ENCODE measurements around the gene KIAA1671. TPM values are rescaled to one million over a fixed set of nuclear protein-coding genes. Genes with fewer than 3 reads are reported as not detected.

Gene KIAA1671
- total RNA-seq, 1 experiment from 2014 or later, result 10.2 TPM

GRCh38 chr22:25038771-25039170 lies 86.3 kb downstream of the KIAA1671 start:
- H3K27me3 ChIP-seq, result no peaks in the 10 kb centered on the region
- peaks cover 16% of the 10 kb centered on the region for H3K36me3 ChIP-seq
- no peak overlapping the region for H3K4me3 ChIP-seq
- no peaks in the 10 kb centered on the region for H3K9me3 ChIP-seq
- DNase-seq, result no peak

GRCh38 chr22:25039255-25039654 lies 86.7 kb downstream of the KIAA1671 start:
- no peak for DNase-seq
- Histone ChIP-seq H3K4me3 (no peak overlapping the region), H3K9me3 (no peaks in the 10 kb centered on the region), H3K36me3 (peaks cover 19% of the 10 kb centered on the region), H3K27me3 (no peaks in the 10 kb centered on the region)

GRCh38 chr22:25039754-25040153 lies 87.2 kb downstream of the KIAA1671 start:
- no peak overlapping the region for H3K4me3 ChIP-seq
- no peak for DNase-seq

GRCh38 chr22:25045159-25045558 lies 92.6 kb downstream of the KIAA1671 start:
- H3K27me3 ChIP-seq, result no peaks in the 10 kb centered on the region
- peaks cover 20% of the 10 kb centered on the region for H3K36me3 ChIP-seq
- no peak overlapping the region for H3K4me3 ChIP-seq
- DNase-seq, result no peak
- H3K9me3 ChIP-seq, result no peaks in the 10 kb centered on the region; the same call in 1 of the 2 replicates

More at GRCh38 chr22:25039754-25040153, 87.2 kb downstream of the KIAA1671 start:
- Histone ChIP-seq H3K27me3 (no peaks in the 10 kb centered on the region), H3K9me3 (no peaks in the 10 kb centered on the region), H3K36me3 (peaks cover 20% of the 10 kb centered on the region)

- Histone ChIP-seq H3K36me3 (peaks cover 29% of the 10 kb centered on the region), H3K4me3 (no peak overlapping the region), H3K9me3 (peaks cover 3% of the 10 kb centered on the region; the same call in 1 of the 2 replicates), H3K27me3 (no peaks in the 10 kb centered on the region)
- DNase-seq, result no peak
Observed at GRCh38 chr22:25048071-25048470, 95.6 kb downstream of the KIAA1671 start.

- DNase-seq, result peak; percentile 41
- no peak overlapping the region for H3K4me3 ChIP-seq
Observed at GRCh38 chr22:25048659-25049647, 96.4 kb downstream of the KIAA1671 start.

GRCh38 chr22:25049770-25050169 lies 97.3 kb downstream of the KIAA1671 start:
- Histone ChIP-seq H3K27me3 (no peaks in the 10 kb centered on the region), H3K4me3 (no peak overlapping the region), H3K36me3 (peaks cover 26% of the 10 kb centered on the region), H3K9me3 (peaks cover 3% of the 10 kb centered on the region; the same call in 1 of the 2 replicates)
- no peak for DNase-seq

More at GRCh38 chr22:25048659-25049647, 96.4 kb downstream of the KIAA1671 start:
- no peaks in the 10 kb centered on the region for H3K27me3 ChIP-seq
- H3K36me3 ChIP-seq, result peaks cover 29% of the 10 kb centered on the region
- H3K9me3 ChIP-seq, result peaks cover 3% of the 10 kb centered on the region; the same call in 1 of the 2 replicates

GRCh38 chr22:25050566-25050965 lies 98.0 kb downstream of the KIAA1671 start:
- Histone ChIP-seq H3K36me3 (peaks cover 26% of the 10 kb centered on the region), H3K9me3 (peaks cover 3% of the 10 kb centered on the region; the same call in 1 of the 2 replicates), H3K4me3 (no peak overlapping the region), H3K27me3 (no peaks in the 10 kb centered on the region)
- no peak for DNase-seq

- no peaks in the 10 kb centered on the region for H3K27me3 ChIP-seq
- H3K4me3 ChIP-seq, result no peak overlapping the region
- no peak for DNase-seq
- peaks cover 3% of the 10 kb centered on the region; the same call in 1 of the 2 replicates for H3K9me3 ChIP-seq
- H3K36me3 ChIP-seq, result peaks cover 26% of the 10 kb centered on the region
Observed at GRCh38 chr22:25051073-25051472, 98.6 kb downstream of the KIAA1671 start.

GRCh38 chr22:25051983-25052710 lies 99.6 kb downstream of the KIAA1671 start:
- Histone ChIP-seq H3K4me3 (no peak overlapping the region), H3K36me3 (peaks cover 26% of the 10 kb centered on the region), H3K27me3 (no peaks in the 10 kb centered on the region), H3K9me3 (peaks cover 3% of the 10 kb centered on the region; the same call in 1 of the 2 replicates)
- DNase-seq, result no peak

- H3K36me3 ChIP-seq, result peaks cover 26% of the 10 kb centered on the region
- DNase-seq, result no peak
- H3K27me3 ChIP-seq, result no peaks in the 10 kb centered on the region
- no peak overlapping the region for H3K4me3 ChIP-seq
- peaks cover 3% of the 10 kb centered on the region; the same call in 1 of the 2 replicates for H3K9me3 ChIP-seq
Observed at GRCh38 chr22:25053153-25053805, 100.8 kb downstream of the KIAA1671 start.

GRCh38 chr22:25054943-25055511 lies 102.5 kb downstream of the KIAA1671 start:
- H3K4me3 ChIP-seq, result no peak overlapping the region
- peaks cover 16% of the 10 kb centered on the region for H3K36me3 ChIP-seq
- peak; percentile 39 for DNase-seq
- no peaks in the 10 kb centered on the region for H3K27me3 ChIP-seq
- peaks cover 3% of the 10 kb centered on the region; the same call in 1 of the 2 replicates for H3K9me3 ChIP-seq

GRCh38 chr22:25057013-25057881 lies 104.7 kb downstream of the KIAA1671 start:
- Histone ChIP-seq H3K9me3 (no peaks in the 10 kb centered on the region), H3K36me3 (peaks cover 2% of the 10 kb centered on the region; the same call in 1 of the 2 replicates), H3K4me3 (no peak overlapping the region), H3K27me3 (no peaks in the 10 kb centered on the region)
- peak; percentile 44 for DNase-seq

GRCh38 chr22:25059438-25059837 lies 106.9 kb downstream of the KIAA1671 start:
- H3K27me3 ChIP-seq, result no peaks in the 10 kb centered on the region
- DNase-seq, result no peak
- H3K4me3 ChIP-seq, result no peak overlapping the region
- no peaks in the 10 kb centered on the region for H3K9me3 ChIP-seq
- peaks cover 2% of the 10 kb centered on the region; the same call in 1 of the 2 replicates for H3K36me3 ChIP-seq

GRCh38 chr22:25060522-25061071 lies 108.1 kb downstream of the KIAA1671 start:
- no peaks in the 10 kb centered on the region for H3K9me3 ChIP-seq
- DNase-seq, result no peak
- peaks cover 2% of the 10 kb centered on the region; the same call in 1 of the 2 replicates for H3K36me3 ChIP-seq
- no peaks in the 10 kb centered on the region for H3K27me3 ChIP-seq
- no peak overlapping the region for H3K4me3 ChIP-seq
